GM12872 (cell line): ENCODE results near the gene GABRG3.

ENCODE experiments used
- CTCF ChIP-seq: IDR thresholded peaks from 3 replicates; pipeline ENCODE4 v1.5.1; 2011; ENCODE audit warnings: low read depth, mild to moderate bottlenecking, low read length, moderate library complexity; ENCODE audit not compliant: insufficient read depth

GABRG3 gene

GRCh38 chr15:27479296-27480140, 508.5 kb downstream of the GABRG3 start:
- TF ChIP-seq CTCF, result no peak

GRCh38 chr15:27480141-27480530, 509.2 kb downstream of the GABRG3 start:
- TF ChIP-seq CTCF, result no peak

- TF ChIP-seq CTCF, result no peak
Measured at GRCh38 chr15:27480642-27481041, 509.7 kb downstream of the GABRG3 start.

GRCh38 chr15:27481768-27482167, 510.8 kb downstream of the GABRG3 start:
- TF ChIP-seq CTCF, result no peak

- TF ChIP-seq CTCF, result no peak
Measured at GRCh38 chr15:27482287-27482686, 511.3 kb downstream of the GABRG3 start.

GRCh38 chr15:27483124-27483523, 512.1 kb downstream of the GABRG3 start:
- no peak for TF ChIP-seq CTCF

GRCh38 chr15:27485265-27485664, 514.3 kb downstream of the GABRG3 start:
- no peak for TF ChIP-seq CTCF
